GM19463 (cell line): ENCODE data around the gene ULBP3.
"Not testable (repeated sequence)": the region's sequence is repeated elsewhere in the genome, so short reads cannot be mapped to it uniquely, and the experiment has no call there.

Experiments used
- ATAC-seq: cut with Tn5 transposase; IDR thresholded peaks from one replicate; pipeline ENCODE4 v1.9.1; 2021; ENCODE audit warnings: mild to moderate bottlenecking, moderate library complexity; ENCODE audit not compliant: unreplicated experiment

ULBP3 gene

GRCh38 chr6:150076196-150076893 is 7.4 kb upstream of the ULBP3 start:
- ATAC-seq: no peak

DNA sequence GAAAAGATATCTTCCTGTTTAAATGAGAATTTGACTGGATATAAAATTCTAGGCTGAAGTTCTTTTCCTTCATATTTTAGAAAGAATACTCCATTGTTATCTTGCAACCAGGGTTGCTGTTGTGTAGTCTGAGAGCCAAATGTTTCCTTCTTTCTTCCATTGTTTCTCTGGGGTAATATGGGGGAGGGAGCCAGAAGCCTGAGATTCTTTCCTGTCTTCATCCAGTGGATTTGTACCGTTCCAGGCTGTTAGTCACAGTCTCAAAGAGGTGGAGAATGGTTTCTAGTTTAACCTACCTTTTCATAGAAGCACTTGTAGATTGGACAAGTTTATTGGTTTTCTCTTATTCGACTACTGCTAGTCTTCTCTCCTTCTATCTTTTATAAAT is 6.1 kb upstream of the ULBP3 start:
- ATAC-seq: no peak

DNA sequence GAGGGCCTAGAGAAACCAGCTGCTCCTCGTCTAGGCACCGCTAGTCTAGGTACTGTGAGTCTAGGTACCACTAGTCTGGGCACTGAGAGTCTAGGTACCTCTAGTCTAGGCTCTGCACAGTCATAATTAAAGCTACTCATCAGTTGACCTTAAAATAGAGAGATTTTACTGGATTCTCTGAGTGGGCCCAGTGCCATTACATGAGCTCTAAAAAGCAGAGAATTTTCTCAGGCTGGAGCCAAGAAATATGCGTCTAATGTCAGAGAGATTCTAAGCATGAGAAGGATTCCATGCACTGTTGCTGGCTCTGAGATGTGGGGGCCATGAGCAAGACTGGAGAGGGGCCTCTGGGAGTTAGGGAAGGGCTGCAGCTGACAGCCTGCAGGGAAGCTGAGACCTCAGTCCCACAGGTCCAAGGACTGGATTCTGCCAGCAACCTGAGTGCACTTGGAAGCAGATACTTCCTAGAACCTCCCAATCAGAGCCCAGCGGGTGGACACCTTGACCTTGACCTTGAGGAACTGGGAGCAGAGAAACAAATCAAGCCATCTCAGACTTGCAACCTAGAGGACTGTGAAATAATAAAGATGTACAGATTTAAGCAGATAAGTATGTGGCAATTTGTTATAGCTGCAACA is 5.6 kb upstream of the ULBP3 start:
- ATAC-seq: not testable (repeated sequence)

- ATAC-seq: no peak
Measured at GRCh38 chr6:150072201-150072600, 3.3 kb upstream of the ULBP3 start.

DNA sequence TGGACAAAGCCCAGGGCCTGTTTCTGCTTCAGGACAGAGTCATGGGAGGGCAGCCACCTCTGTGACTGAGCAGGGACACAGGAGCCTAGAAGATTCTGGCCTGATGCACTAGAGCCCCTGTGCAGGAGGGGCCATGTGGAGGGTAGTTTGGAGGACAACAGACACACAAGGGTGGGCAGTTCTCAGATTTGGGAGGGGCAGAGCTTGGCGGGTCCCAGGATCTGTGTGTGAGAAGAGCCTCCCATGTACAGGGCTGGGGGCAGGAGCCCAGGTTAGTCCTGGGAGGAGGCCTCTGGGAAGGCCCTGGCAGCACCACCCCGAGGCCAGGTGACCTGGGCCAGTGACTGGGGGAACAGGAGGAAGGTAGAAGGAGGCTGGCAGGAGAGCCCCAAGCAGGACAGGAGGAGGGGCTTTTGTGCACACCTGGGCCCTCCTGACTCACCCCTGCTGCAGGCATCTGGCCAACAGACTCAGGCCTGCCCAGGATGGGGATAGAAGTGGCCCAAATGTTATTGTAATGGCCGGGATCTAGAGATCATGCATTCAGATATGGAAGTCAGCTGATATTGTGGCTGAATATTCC is 1.4 kb upstream of the ULBP3 start:
- ATAC-seq: no peak

DNA sequence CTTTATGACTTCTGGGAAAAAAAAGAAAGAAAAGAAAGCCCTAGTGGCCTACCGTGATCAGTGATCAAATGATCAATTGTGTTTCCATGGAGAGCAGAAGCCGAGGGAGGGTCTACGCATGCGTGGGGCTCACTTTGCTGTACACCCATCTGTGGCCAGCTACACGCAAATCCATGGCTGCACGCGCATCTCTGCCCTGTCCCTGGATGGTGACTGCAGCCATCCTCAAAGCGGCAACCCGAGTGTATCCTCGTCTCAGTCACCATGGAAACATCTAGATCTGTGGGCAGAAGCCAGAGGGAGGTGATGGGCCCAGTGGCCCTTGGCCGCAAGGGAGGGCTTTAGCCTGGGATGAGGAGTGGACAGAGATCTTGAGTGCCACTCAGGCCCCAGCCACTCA is 785 bp upstream of the ULBP3 start:
- ATAC-seq: no peak

DNA sequence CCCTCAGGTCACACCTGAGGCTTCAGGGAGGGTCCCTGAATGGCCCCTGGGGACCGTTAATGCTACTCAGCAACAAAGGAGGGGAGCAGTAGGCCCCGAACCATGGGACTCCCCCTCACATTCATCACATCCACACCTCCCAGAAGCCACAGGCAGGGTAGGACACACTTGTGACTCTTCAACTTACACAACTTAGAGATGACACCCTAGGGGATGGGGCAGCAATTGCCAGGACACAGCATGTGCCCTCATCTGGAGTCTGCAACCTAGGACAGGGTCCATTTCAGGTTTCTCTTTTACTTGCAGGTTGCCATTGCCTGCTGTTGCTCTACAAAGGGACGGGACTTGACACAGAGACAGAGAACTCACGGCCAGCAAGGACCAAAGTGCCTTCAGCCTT is 770 bp downstream of the ULBP3 start:
- ATAC-seq: no peak

GRCh38 chr6:150065083-150065482 is 3.8 kb downstream of the ULBP3 start:
- no peak for ATAC-seq

DNA sequence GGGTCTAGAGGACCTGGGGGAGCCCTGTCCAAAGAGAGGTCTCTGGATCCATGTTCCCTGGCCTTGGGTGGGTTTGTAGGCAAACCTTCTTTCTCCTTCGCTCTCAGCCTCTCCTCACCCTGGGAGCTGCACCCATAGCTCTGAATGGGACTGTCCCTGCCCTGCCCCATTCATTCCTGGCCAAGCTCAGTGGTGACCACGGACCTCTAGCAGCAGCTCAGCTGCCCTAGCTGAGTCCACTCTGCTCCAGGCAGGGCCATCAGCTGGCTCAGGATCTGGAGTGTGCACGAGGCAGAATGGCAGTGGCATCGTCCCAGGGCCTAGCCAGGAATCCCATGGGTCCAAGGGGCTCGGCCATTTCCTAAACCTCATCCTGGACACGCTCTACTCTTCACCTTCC is 5.3 kb downstream of the ULBP3 start:
- no peak for ATAC-seq

DNA sequence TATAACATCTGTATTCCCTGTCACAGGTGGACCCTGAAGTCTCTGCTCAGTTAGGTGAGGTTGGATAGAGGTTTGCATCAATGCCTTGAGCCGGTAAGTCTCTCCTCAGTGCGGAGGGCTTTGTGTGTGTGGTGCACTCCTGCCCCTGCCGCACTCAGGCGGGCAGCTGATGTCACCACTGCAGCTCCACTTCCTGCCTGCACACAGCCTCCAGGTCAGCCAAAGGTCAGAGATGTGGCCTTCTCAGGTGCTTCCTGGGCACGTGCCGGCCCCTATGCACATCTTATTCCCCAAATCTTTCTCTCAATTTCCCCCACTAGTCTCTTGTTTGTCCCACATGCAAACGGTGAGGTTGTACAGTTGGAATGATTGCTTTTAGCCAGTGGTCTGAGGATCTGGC is 8.9 kb downstream of the ULBP3 start:
- not testable (repeated sequence) for ATAC-seq

DNA sequence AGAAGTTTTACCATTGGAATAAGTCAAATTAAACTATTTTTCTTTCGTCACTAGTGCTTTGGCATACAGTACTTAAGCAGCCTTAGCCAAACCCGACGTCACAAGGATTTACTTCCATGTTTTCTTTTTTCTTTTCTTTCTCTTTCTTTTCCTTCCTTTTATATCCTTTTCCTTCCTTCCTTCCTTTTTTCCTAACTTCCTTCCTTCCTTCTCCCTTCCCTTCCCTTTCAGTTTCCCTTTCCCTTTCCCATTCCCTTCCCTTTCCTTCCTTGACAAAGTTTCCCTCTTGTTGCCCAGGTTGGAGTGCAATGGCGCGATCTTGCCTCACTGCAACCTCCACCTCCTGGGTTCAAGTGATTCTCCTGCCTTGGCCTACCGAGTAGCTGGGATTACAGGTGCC is 9.9 kb downstream of the ULBP3 start:
- no peak for ATAC-seq

DNA sequence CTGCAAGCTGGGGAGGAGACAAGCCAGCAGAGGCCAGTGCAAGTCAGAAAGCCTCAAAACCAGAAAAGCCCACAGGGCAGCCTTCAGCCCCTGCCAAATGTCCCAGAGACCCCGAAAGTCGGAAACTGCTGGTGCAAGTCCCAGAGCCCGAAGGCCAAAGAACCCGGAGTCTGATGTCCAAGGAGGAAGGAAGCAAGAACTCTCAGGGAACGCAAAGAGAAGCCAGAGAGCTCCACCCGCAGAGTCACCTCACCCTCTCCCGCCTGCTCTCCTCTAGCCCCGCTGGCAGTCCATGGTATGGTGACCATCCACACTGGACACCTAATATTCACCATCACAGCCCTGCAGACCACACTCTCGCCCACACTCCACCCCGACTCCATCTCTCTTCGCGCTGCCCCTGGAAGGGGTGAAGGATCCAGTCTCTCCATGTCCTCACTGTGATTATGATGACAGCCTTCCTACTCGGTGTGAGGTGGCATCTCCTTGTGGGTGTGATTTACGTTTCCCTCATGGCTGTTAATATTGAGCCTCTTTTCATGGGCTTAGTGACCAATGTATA is 10.6 kb downstream of the ULBP3 start:
- no peak for ATAC-seq

- ATAC-seq: no peak
Measured at GRCh38 chr6:150057501-150057951, 11.4 kb downstream of the ULBP3 start.

DNA sequence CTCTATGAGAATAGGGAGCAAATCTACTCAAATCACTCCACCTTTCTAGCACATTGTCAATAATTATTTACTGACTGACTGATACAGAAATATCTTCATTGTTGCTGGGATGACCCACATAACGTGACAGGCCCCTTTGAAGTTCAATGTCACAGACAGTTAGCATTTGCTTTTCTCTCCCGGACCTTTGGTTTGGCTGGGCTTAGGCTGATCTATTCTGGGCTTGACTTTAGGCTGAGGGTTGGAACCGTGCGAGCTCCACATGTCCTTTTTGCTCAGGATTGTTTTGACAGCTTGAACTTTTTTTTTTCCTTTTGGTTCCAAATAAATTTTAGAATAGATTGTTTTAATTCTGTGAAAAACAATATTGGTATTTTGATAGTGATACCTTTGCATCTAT is 12.0 kb downstream of the ULBP3 start:
- no peak for ATAC-seq

- ATAC-seq: no peak
Measured at GRCh38 chr6:150056156-150056555, 12.8 kb downstream of the ULBP3 start.

GRCh38 chr6:150055131-150055530 is 13.8 kb downstream of the ULBP3 start:
- ATAC-seq: no peak

- no peak for ATAC-seq
Measured at GRCh38 chr6:150053450-150053849, 15.5 kb downstream of the ULBP3 start.

- no peak for ATAC-seq
Measured at GRCh38 chr6:150050846-150051245, 18.1 kb downstream of the ULBP3 start.

DNA sequence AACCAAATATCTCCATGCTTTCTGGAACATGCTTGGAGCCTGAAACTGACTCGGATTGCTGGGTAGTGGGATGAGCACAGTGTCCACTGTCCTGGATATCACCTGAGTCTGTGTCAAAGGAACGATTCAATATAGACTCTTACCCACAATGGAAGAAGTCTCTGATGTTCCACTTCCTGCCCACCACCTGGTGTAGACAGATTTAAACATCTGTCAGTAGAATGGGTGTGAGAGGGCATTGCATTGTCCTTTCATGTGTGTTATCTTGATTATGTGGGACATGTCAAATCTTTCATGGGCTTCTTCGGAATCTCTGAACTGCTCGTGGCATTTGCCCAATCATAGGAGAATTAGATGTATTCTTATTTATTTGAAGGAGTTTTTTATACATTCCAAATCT is 20.8 kb downstream of the ULBP3 start:
- no peak for ATAC-seq

GRCh38 chr6:150046943-150047342 is 22.0 kb downstream of the ULBP3 start:
- ATAC-seq: no peak

- ATAC-seq: no peak
Measured at GRCh38 chr6:150044621-150045145, 24.2 kb downstream of the ULBP3 start.
